H1 (cell line): ENCODE data around the gene HBEGF. TPM values are rescaled to one million over a fixed set of nuclear protein-coding genes. Genes with fewer than 3 reads are reported as not detected.
A peak's percentile ranks its signal among the peaks of the same experiment; 100 is the strongest.

Source experiments
- CTCF ChIA-PET: fragments of 300-600 bp; sonication (Branson Sonifier 250); formaldehyde crosslinking; loops from one replicate; lab custom pipeline; 2021; ENCODE audit not compliant: partially characterized antibody; lab: Charles Lee
- POLR2A ChIA-PET: fragments of 300-600 bp; sonication (Branson Sonifier 250); formaldehyde crosslinking; loops from one replicate; lab custom pipeline; 2021; ENCODE audit warnings: inconsistent platforms; ENCODE audit not compliant: partially characterized antibody; lab: Charles Lee
- DNase-seq, 2 experiments: peaks; one replicate each; pipeline versions ENCODE4 v3.0.0 to v3.0.0-alpha.2; 2010 to 2022; ENCODE audit warnings: low spot score in 2 of 2, low read depth in 1 of 2, mixed read lengths in 1 of 2
- FAIRE-seq: peaks from 2 replicates; lab custom pipeline; 2011; peaks lifted over from hg19 to GRCh38; lab: Jason Lieb, UNC
- H2AFZ ChIP-seq: 2 replicates; pipeline ENCODE4 v1.8.1; 2012; ENCODE audit warnings: low read length, inconsistent platforms
- H2AK5ac ChIP-seq: 2 replicates; pipeline ENCODE4 v1.6.1; 2013; ENCODE audit warnings: low read depth, low read length
- H2BK120ac ChIP-seq: replicated peaks from 2 replicates; pipeline ENCODE3; 2013; ENCODE audit warnings: low read depth, low read length, inconsistent platforms
- H2BK12ac ChIP-seq: 2 replicates; pipeline ENCODE4 v1.6.1; 2013; ENCODE audit warnings: low read depth, low read length
- H2BK15ac ChIP-seq: 2 replicates; pipeline ENCODE4 v1.6.1; 2013; ENCODE audit warnings: low read length
- H2BK20ac ChIP-seq: 2 replicates; pipeline ENCODE4 v1.6.1; 2013; ENCODE audit warnings: low read length
- H2BK5ac ChIP-seq: 2 replicates; pipeline ENCODE4 v1.6.1; 2013; ENCODE audit warnings: low read depth, low read length
- H3K14ac ChIP-seq: 2 replicates; pipeline ENCODE4 v1.6.1; 2013; ENCODE audit warnings: inconsistent platforms; ENCODE audit not compliant: insufficient read length
- H3K18ac ChIP-seq: 2 replicates; pipeline ENCODE4 v1.6.1; 2013; ENCODE audit warnings: low read length; ENCODE audit errors: extremely low read depth
- H3K23ac ChIP-seq: 2 replicates; pipeline ENCODE4 v1.6.1; 2013; ENCODE audit warnings: inconsistent platforms; ENCODE audit not compliant: insufficient read length
- H3K23me2 ChIP-seq: 2 replicates; pipeline ENCODE4 v1.6.1; 2013; ENCODE audit warnings: low read depth, low read length
- H3K27ac ChIP-seq: 2 replicates; pipeline ENCODE4 v1.6.1; 2011; ENCODE audit warnings: low read depth, low read length, inconsistent platforms
- H3K27me3 ChIP-seq, 4 experiments: replicated peaks in 1 of 4; 1 replicate in 1 of 4; 2 replicates in 3 of 4; pipeline versions ENCODE4 v1.6.1 to v1.8.1; 2011 to 2013; ENCODE audit warnings: low read length in 3 of 4, mild to moderate bottlenecking in 3 of 4, inconsistent platforms in 2 of 4, mixed read lengths in 2 of 4, moderate library complexity in 1 of 4; ENCODE audit not compliant: control insufficient read depth in 3 of 4, insufficient read depth in 3 of 4; ENCODE audit errors: extremely low read depth in 1 of 4
- H3K36me3 ChIP-seq, 4 experiments: 2 replicates each; pipeline versions ENCODE4 v1.6.1 to v1.8.1; 2011 to 2013; ENCODE audit warnings: mild to moderate bottlenecking in 4 of 4, low read length in 3 of 4, moderate library complexity in 2 of 4, control low read depth in 1 of 4, inconsistent platforms in 1 of 4; ENCODE audit not compliant: insufficient read depth in 4 of 4, control insufficient read depth in 2 of 4
- H3K4ac ChIP-seq: replicated peaks from 2 replicates; pipeline ENCODE3; 2013; ENCODE audit warnings: low read length, low read depth, mixed read lengths, inconsistent platforms; ENCODE audit not compliant: insufficient read length
- H3K4me1 ChIP-seq, 4 experiments: replicated peaks in 1 of 4; 1 replicate in 1 of 4; 2 replicates in 3 of 4; pipeline versions ENCODE4 v1.6.1 to v1.8.1; 2011 to 2013; ENCODE audit warnings: low read length in 3 of 4, inconsistent platforms in 2 of 4, mixed read lengths in 1 of 4; ENCODE audit not compliant: insufficient read depth in 4 of 4, control insufficient read depth in 3 of 4
- H3K4me2 ChIP-seq, 2 experiments: 2 replicates each; pipeline versions ENCODE4 v1.6.1 to v1.8.1; 2011 to 2013; ENCODE audit warnings: low read depth in 2 of 2, low read length in 2 of 2, control low read depth in 1 of 2, inconsistent platforms in 1 of 2, mild to moderate bottlenecking in 1 of 2; ENCODE audit not compliant: insufficient read depth in 1 of 2
- H3K4me3 ChIP-seq, 4 experiments: fragments of 200-600, 300-600 bp in 1 of 4; sonication (generic), shearing (Covaris generic), sonication (Bioruptor Twin) in 1 of 4; 2 replicates each; pipeline versions ENCODE4 v1.5.1 to v1.8.1; 2011 to 2016; ENCODE audit warnings: low read length in 4 of 4, low read depth in 3 of 4, control low read depth in 2 of 4, inconsistent platforms in 2 of 4, mild to moderate bottlenecking in 2 of 4, mixed read lengths in 1 of 4, moderate library complexity in 1 of 4; ENCODE audit not compliant: insufficient read depth in 2 of 4; ENCODE audit errors: extremely low read depth in 1 of 4
- H3K56ac ChIP-seq: replicated peaks from 2 replicates; pipeline ENCODE3; 2013; ENCODE audit warnings: low read depth, mild to moderate bottlenecking, mixed read lengths, low read length, inconsistent platforms; ENCODE audit not compliant: insufficient read length
- H3K79me1 ChIP-seq: 2 replicates; pipeline ENCODE4 v1.6.1; 2013; ENCODE audit warnings: low read depth, low read length, control low read depth
- H3K79me2 ChIP-seq, 2 experiments: 2 replicates each; pipeline versions ENCODE4 v1.6.1 to v1.8.1; 2012 to 2013; ENCODE audit warnings: low read length in 2 of 2, mild to moderate bottlenecking in 2 of 2, inconsistent platforms in 1 of 2; ENCODE audit not compliant: insufficient read depth in 2 of 2, control insufficient read depth in 1 of 2
- H3K9ac ChIP-seq, 4 experiments: replicated peaks in 1 of 4; 1 replicate in 1 of 4; 2 replicates in 3 of 4; pipeline versions ENCODE4 v1.6.1 to v1.8.1; 2011 to 2013; ENCODE audit warnings: low read depth in 3 of 4, low read length in 3 of 4, control low read depth in 2 of 4, mild to moderate bottlenecking in 2 of 4, moderate library complexity in 2 of 4, inconsistent platforms in 1 of 4; ENCODE audit errors: extremely low read depth in 1 of 4
- H3K9me3 ChIP-seq, 2 experiments: 2 replicates each; pipeline versions ENCODE4 v1.6.1 to v1.8.1; 2012 to 2013; ENCODE audit warnings: mild to moderate bottlenecking in 2 of 2, moderate library complexity in 2 of 2, control low read depth in 1 of 2, inconsistent platforms in 1 of 2, low read depth in 1 of 2, low read length in 1 of 2, mixed read lengths in 1 of 2; ENCODE audit not compliant: insufficient read depth in 2 of 2
- H4K20me1 ChIP-seq, 2 experiments: replicated peaks in 1 of 2; 2 replicates each; pipeline versions ENCODE3 to v1.8.1; 2011 to 2013; ENCODE audit warnings: inconsistent platforms in 2 of 2, low read length in 2 of 2, mild to moderate bottlenecking in 1 of 2; ENCODE audit not compliant: insufficient read depth in 2 of 2, control insufficient read depth in 1 of 2
- H4K5ac ChIP-seq: 2 replicates; pipeline ENCODE4 v1.6.1; 2013; ENCODE audit warnings: low read length, low read depth, mixed read lengths, inconsistent platforms; ENCODE audit not compliant: insufficient read length
- H4K8ac ChIP-seq: 2 replicates; pipeline ENCODE4 v1.8.0; 2013; ENCODE audit warnings: mild to moderate bottlenecking, moderate library complexity, low read length, inconsistent platforms; ENCODE audit not compliant: insufficient read depth; ENCODE audit errors: extremely low read depth
- H4K91ac ChIP-seq: replicated peaks from 2 replicates; pipeline ENCODE3; 2013; ENCODE audit warnings: low read length, mixed read lengths, inconsistent platforms; ENCODE audit not compliant: insufficient read length
- GTF2F1 ChIP-seq: IDR thresholded peaks from 2 replicates; pipeline ENCODE4 v1.6.1; 2012; ENCODE audit warnings: low read depth, low read length, improper control_type of control experiment, borderline replicate concordance
- SP1 ChIP-seq: IDR thresholded peaks from 2 replicates; pipeline ENCODE4 v1.6.1; 2011; ENCODE audit warnings: low read depth, low read length
- TEAD4 ChIP-seq: IDR thresholded peaks from 2 replicates; pipeline ENCODE4 v1.6.1; 2012; ENCODE audit warnings: low read depth, low read length, inconsistent platforms, mixed read lengths
- WGBS, 2 experiments: shearing (Covaris generic) in 1 of 2; methylation state at CpG; one replicate each; pipeline versions ENCODE4 v1.1.6 to v1.1.7; 2013 to 2015; ENCODE audit warnings: low lambda C conversion rate in 2 of 2, mixed read lengths in 2 of 2, inconsistent platforms in 1 of 2, low coverage in 1 of 2, missing lambda C conversion rate in 1 of 2; ENCODE audit not compliant: insufficient replicate concordance in 2 of 2, insufficient coverage in 1 of 2, insufficient read length in 1 of 2; ENCODE audit errors: extremely low coverage in 1 of 2, missing lambda C conversion rate in 1 of 2; 5-methylcytosine and 5-hydroxymethylcytosine counted together
- polyA plus RNA-seq, 7 experiments: library from polyadenylated mRNA; depleted of rRNA in 3 of 7; stranded (reverse) in 5 of 7; unstranded in 2 of 7; fragments of >200 nt in 5 of 7; fragments of 200-250 nt in 2 of 7; gene quantifications; 1 replicate in 5 of 7; 2 replicates in 1 of 7; 4 replicates in 1 of 7; pipeline versions ENCODE4 v1.2.1 to v1.2.3, GENCODE V29; 2011 to 2013; ENCODE audit warnings: missing spikeins in 2 of 7, mixed read lengths in 2 of 7
- total RNA-seq: library from RNA; stranded (reverse); fragmentation: NEBNext Ultra II Directional; extraction: Animal tissue kit (Norgen Biotek cat#: 25700); gene quantifications from 2 replicates; pipeline ENCODE4 v1.2.1, GENCODE V29; 2021
- TF ChIP-seq, protein P1 (sequence below), 3 experiments: IDR thresholded peaks; 1 replicate in 2 of 3; 2 replicates in 1 of 3; pipeline versions ENCODE4 v1.5.1 to v1.6.1; 2011; ENCODE audit warnings: low read length in 3 of 3, mild to moderate bottlenecking in 3 of 3, inconsistent platforms in 2 of 3, low read depth in 1 of 3, moderate library complexity in 1 of 3; ENCODE audit not compliant: insufficient read depth in 1 of 3; ENCODE audit errors: control extremely low read depth in 1 of 3

Gene HBEGF
- total and polyA plus RNA-seq, 2 of the 8 experiments (the other 6 are each of a cell fraction or from before 2014, with no cell fraction given) = 2.4 to 2.5 TPM

- 92% methylated on average over 4 of the region's 4 CpGs; no CpG with 5 or more reads in 1 of the 2 experiments for WGBS, 2 experiments
- CTCF ChIA-PET = interaction anchor here (0.6 to 5.4 kb wide), 44 partner anchors 8 to 1264 kb away, joined by 3 to 135 read pairs (median 4); partner anchors contain the start of genes ANKHD1, EIF4EBP3, HBEGF and PFDN1
- no peak overlapping the region for H3K23ac ChIP-seq
- H3K9ac ChIP-seq = no peak overlapping the region
- no peaks in the 10 kb centered on the region for H3K79me1 ChIP-seq
- H2BK20ac ChIP-seq = no peak overlapping the region
- no peak overlapping the region for H2BK15ac ChIP-seq
- TF ChIP-seq TEAD4 = peak; percentile 11; the same call in 1 of the 2 replicates
- TF ChIP-seq, protein P1, sequence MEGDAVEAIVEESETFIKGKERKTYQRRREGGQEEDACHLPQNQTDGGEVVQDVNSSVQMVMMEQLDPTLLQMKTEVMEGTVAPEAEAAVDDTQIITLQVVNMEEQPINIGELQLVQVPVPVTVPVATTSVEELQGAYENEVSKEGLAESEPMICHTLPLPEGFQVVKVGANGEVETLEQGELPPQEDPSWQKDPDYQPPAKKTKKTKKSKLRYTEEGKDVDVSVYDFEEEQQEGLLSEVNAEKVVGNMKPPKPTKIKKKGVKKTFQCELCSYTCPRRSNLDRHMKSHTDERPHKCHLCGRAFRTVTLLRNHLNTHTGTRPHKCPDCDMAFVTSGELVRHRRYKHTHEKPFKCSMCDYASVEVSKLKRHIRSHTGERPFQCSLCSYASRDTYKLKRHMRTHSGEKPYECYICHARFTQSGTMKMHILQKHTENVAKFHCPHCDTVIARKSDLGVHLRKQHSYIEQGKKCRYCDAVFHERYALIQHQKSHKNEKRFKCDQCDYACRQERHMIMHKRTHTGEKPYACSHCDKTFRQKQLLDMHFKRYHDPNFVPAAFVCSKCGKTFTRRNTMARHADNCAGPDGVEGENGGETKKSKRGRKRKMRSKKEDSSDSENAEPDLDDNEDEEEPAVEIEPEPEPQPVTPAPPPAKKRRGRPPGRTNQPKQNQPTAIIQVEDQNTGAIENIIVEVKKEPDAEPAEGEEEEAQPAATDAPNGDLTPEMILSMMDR (IDR thresholded peaks at IDR 0.05; ENCODE audit: control extremely low read depth in 1 of 3, insufficient read depth in 1 of 3, low read depth in 1 of 3, low read length in 3 of 3) = peak in 2 of 3 experiments; percentile 35 to 64; a peak in 2 of 4 replicates
- TF ChIP-seq GTF2F1 = no peak
- TF ChIP-seq SP1 = no peak
- TF ChIP-seq, all 59 proteins: peak for 2
- Histone ChIP-seq H3K23me2 (no peaks in the 10 kb centered on the region; the same call in 1 of the 2 replicates), H3K36me3 (no peaks in the 10 kb centered on the region), H2BK12ac (peak overlapping the region; percentile 71; the same call in 1 of the 2 replicates), H2AK5ac (no peak overlapping the region), H3K18ac (no peak overlapping the region), H2BK120ac (no peak overlapping the region), H3K4me3 (no peak overlapping the region), H3K4me1 (peaks cover 0 to 9% (median under 1%) of the 10 kb centered on the region in 4 experiments; a peak in 4 of 7 replicates), H3K4me2 (no peak overlapping the region), H4K8ac (no peak overlapping the region), H3K27ac (no peak overlapping the region), H3K14ac (no peak overlapping the region), H3K79me2 (no peaks in the 10 kb centered on the region), H4K5ac (no peak overlapping the region), H3K4ac (no peak overlapping the region), H3K56ac (no peak overlapping the region), H2AFZ (no peak overlapping the region), H3K27me3 (peaks cover 0 to 4% (median 1%) of the 10 kb centered on the region in 4 experiments; a peak in 2 of 7 replicates), H4K20me1 (no peaks in the 10 kb centered on the region), H4K91ac (no peak overlapping the region), H3K9me3 (no peaks in the 10 kb centered on the region), H2BK5ac (no peak overlapping the region)
- DNase-seq (no peak), FAIRE-seq (peak; percentile 28)
- POLR2A ChIA-PET = interaction anchor here (0.5 to 1.6 kb wide), 6 partner anchors 12 to 199 kb away, joined by 3 to 18 read pairs (median 5); partner anchors contain the start of genes HBEGF, PFDN1 and SRA1
These were observed 12.4 kb upstream of the HBEGF start for GRCh38 chr5:140358738-140359310.
